ENCODE data around the gene AHI1.

DNA sequence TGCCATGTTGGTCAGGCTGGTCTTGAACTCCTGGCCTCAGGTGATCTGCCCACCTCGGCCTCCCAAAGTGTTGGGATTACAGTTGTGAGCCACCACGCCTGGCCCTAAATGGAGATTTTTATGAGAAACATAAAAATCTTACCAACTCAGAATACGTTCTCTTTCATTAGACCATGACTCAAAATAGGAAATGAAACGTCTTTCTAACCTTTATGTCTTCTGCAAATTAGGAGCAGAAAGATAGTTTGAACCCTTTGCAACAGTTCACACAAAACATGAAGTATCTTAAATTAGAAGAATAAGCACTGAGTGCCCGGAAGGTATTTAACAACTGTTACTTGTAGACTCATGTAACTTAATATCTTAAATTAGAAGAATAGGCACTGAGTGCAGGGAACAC is 48.3 kb downstream of the AHI1 start:
- TF ChIP-seq, protein P1, sequence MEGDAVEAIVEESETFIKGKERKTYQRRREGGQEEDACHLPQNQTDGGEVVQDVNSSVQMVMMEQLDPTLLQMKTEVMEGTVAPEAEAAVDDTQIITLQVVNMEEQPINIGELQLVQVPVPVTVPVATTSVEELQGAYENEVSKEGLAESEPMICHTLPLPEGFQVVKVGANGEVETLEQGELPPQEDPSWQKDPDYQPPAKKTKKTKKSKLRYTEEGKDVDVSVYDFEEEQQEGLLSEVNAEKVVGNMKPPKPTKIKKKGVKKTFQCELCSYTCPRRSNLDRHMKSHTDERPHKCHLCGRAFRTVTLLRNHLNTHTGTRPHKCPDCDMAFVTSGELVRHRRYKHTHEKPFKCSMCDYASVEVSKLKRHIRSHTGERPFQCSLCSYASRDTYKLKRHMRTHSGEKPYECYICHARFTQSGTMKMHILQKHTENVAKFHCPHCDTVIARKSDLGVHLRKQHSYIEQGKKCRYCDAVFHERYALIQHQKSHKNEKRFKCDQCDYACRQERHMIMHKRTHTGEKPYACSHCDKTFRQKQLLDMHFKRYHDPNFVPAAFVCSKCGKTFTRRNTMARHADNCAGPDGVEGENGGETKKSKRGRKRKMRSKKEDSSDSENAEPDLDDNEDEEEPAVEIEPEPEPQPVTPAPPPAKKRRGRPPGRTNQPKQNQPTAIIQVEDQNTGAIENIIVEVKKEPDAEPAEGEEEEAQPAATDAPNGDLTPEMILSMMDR (conservative IDR thresholded peaks at IDR 0.05; ENCODE audit: low read length) = no peak
- no peak for TF ChIP-seq EZH2phosphoT487 (IDR thresholded peaks at IDR 0.05; ENCODE audit: borderline replicate concordance, low read depth, low read length)
